GM12878 (cell line): ENCODE results near the gene TEN1. TPM values are rescaled to one million over a fixed set of nuclear protein-coding genes. Genes with fewer than 3 reads are reported as not detected.

Source experiments
- ATAC-seq: fragments of 200-7000 bp; cut with Tn5 transposase; 3 replicates; pipeline ENCODE4 v1.9.1; 2020; ENCODE audit warnings: mild to moderate bottlenecking, moderate library complexity
- BruUV-seq: library from RNA; stranded (reverse); fragments of 400-500 nt; replicated peaks from 2 replicates; lab custom pipeline; 2021; lab: Mats Ljungman, UMichigan
- CTCF ChIA-PET: fragments of 300-600 bp; sonication (Branson Sonifier 250); formaldehyde crosslinking; extraction: SDS; loops from one replicate; lab custom pipeline; 2021; ENCODE audit warnings: inconsistent platforms; lab: Yijun Ruan, JAX
- POLR2A ChIA-PET: fragments of 350-600 bp; formaldehyde crosslinking; extraction: SDS; loops from one replicate; lab custom pipeline; 2021; ENCODE audit warnings: inconsistent platforms; lab: Charles Lee
- RAD21 ChIA-PET: fragments of 300-600 bp; sonication (Branson Sonifier 250); formaldehyde crosslinking; loops from one replicate; lab custom pipeline; 2023; ENCODE audit warnings: antibody characterized with exemption; ENCODE audit not compliant: unreplicated experiment; lab: Charles Lee
- SMC1A ChIA-PET: fragments of 300-600 bp; sonication (Branson Sonifier 250); formaldehyde crosslinking; loops from one replicate; lab custom pipeline; 2023; ENCODE audit not compliant: unreplicated experiment, uncharacterized antibody; lab: Charles Lee
- DNase-seq: peaks from one replicate; pipeline ENCODE4 v3.0.0-alpha.2; 2011; ENCODE audit warnings: low read depth, low spot score
- FAIRE-seq: peaks from 3 replicates; lab custom pipeline; 2011; peaks lifted over from hg19 to GRCh38; lab: Jason Lieb, UNC
- H2AFZ ChIP-seq: 2 replicates; pipeline ENCODE4 v1.6.0; 2011; ENCODE audit warnings: low read depth, low read length, control low read depth; ENCODE audit not compliant: control insufficient read depth
- H3K27ac ChIP-seq: 2 replicates; pipeline ENCODE4 v1.5.1; 2011; ENCODE audit warnings: control low read depth; ENCODE audit not compliant: control insufficient read depth, insufficient read depth
- H3K27me3 ChIP-seq, 2 experiments: replicated peaks in 1 of 2; 2 replicates each; pipeline versions ENCODE4 v1.6.0 to v1.6.1; 2011; ENCODE audit warnings: low read length in 1 of 2; ENCODE audit not compliant: control insufficient read depth in 2 of 2, insufficient read depth in 2 of 2
- H3K36me3 ChIP-seq, 2 experiments: 2 replicates each; pipeline ENCODE4 v1.5.1; 2011; ENCODE audit warnings: low read length in 1 of 2; ENCODE audit not compliant: control insufficient read depth in 2 of 2, insufficient read depth in 2 of 2
- H3K4me1 ChIP-seq: 2 replicates; pipeline ENCODE4 v1.6.1; 2011; ENCODE audit warnings: mild to moderate bottlenecking, low read length, moderate library complexity, mixed read lengths; ENCODE audit not compliant: control insufficient read depth, insufficient read depth
- H3K4me2 ChIP-seq: 2 replicates; pipeline ENCODE4 v1.6.0; 2011; ENCODE audit warnings: control low read depth; ENCODE audit not compliant: control insufficient read depth, insufficient read depth
- H3K4me3 ChIP-seq: fragments of 200-600 bp; sonication (generic); 2 replicates; pipeline ENCODE4 v1.5.1; 2016
- H3K79me2 ChIP-seq: 2 replicates; pipeline ENCODE4 v1.6.0; 2011; ENCODE audit warnings: low read length; ENCODE audit not compliant: control insufficient read depth, insufficient read depth
- H3K9ac ChIP-seq: 2 replicates; pipeline ENCODE4 v1.8.0; 2011; ENCODE audit warnings: low read length, control low read depth, mixed read lengths; ENCODE audit not compliant: control insufficient read depth, insufficient read depth
- H3K9me3 ChIP-seq: replicated peaks from 3 replicates; pipeline ENCODE4 v1.5.1; 2011; ENCODE audit warnings: mild to moderate bottlenecking, low read length; ENCODE audit not compliant: control insufficient read depth, insufficient read depth
- H4K20me1 ChIP-seq: 2 replicates; pipeline ENCODE4 v1.6.0; 2011; ENCODE audit not compliant: control insufficient read depth, insufficient read depth
- BHLHE40 ChIP-seq, 2 experiments: fragments of 450-650 bp in 1 of 2; IDR thresholded peaks; 2 replicates each; pipeline ENCODE4 v1.6.1; 2011 to 2017; ENCODE audit warnings: low read depth in 2 of 2, borderline replicate concordance in 1 of 2, improper control_type of control experiment in 1 of 2, low read length in 1 of 2, mild to moderate bottlenecking in 1 of 2
- NFXL1 ChIP-seq: fragments of 450-650 bp; IDR thresholded peaks from 2 replicates; pipeline ENCODE4 v1.6.1; 2017; ENCODE audit warnings: antibody characterized with exemption, mild to moderate bottlenecking, borderline replicate concordance
- PKNOX1 ChIP-seq: fragments of 450-650 bp; IDR thresholded peaks from 2 replicates; pipeline ENCODE4 v1.6.1; 2016; ENCODE audit warnings: mild to moderate bottlenecking
- RAD21 ChIP-seq: IDR thresholded peaks from 2 replicates; pipeline ENCODE4 v1.6.1; 2011; ENCODE audit warnings: mild to moderate bottlenecking, low read depth, low read length, moderate library complexity; ENCODE audit not compliant: insufficient read depth
- YY1 ChIP-seq: IDR thresholded peaks from 2 replicates; pipeline ENCODE4 v1.6.1; 2011; ENCODE audit warnings: low read depth, mild to moderate bottlenecking, low read length
- ZNF207 ChIP-seq: fragments of 450-650 bp; IDR thresholded peaks from 2 replicates; pipeline ENCODE4 v1.6.1; 2014; ENCODE audit warnings: antibody characterized with exemption, mild to moderate bottlenecking, borderline replicate concordance
- ZNF217 ChIP-seq: fragments of 450-650 bp; IDR thresholded peaks from 2 replicates; pipeline ENCODE4 v1.6.1; 2017; ENCODE audit warnings: antibody characterized with exemption, mild to moderate bottlenecking
- ZNF384 ChIP-seq: IDR thresholded peaks from 2 replicates; pipeline ENCODE4 v1.6.1; 2012; ENCODE audit warnings: low read depth, mild to moderate bottlenecking, low read length, improper control_type of control experiment, borderline replicate concordance
- WGBS: methylation state at CpG from one replicate; pipeline ENCODE4 v1.1.6; 2016; ENCODE audit warnings: low lambda C conversion rate; ENCODE audit not compliant: insufficient replicate concordance, insufficient coverage; ENCODE audit errors: missing lambda C conversion rate; 5-methylcytosine and 5-hydroxymethylcytosine counted together
- in situ Hi-C: fragments of 300-500 bp; cut with MboI; formaldehyde crosslinking; loops from 9 replicates; pipeline ENCODE4 v1.14.3; 2018; ENCODE audit warnings: mixed read lengths
- intact Hi-C: fragments of 100-400 bp; cut with micrococcal nuclease; formaldehyde crosslinking; loops from one replicate; pipeline ENCODE4 v1.14.2; 2022; ENCODE audit not compliant: unreplicated experiment
- polyA plus RNA-seq, 11 experiments: library from polyadenylated mRNA; depleted of rRNA in 4 of 11; unstranded in 6 of 11; stranded (reverse) in 5 of 11; fragments of >200 nt; fragmentation: Nextera tagmentation in 4 of 11; fragmentation: Illumina TruSeq in 1 of 11; extraction: Ambion mirVana in 4 of 11; extraction: Trizol in 1 of 11; gene quantifications; 1 replicate in 1 of 11; 2 replicates in 10 of 11; pipeline versions ENCODE4 v1.2.1 to v1.2.3, GENCODE V29; 2011 to 2016; ENCODE audit warnings: inconsistent platforms in 2 of 11, missing spikeins in 2 of 11, low read depth in 1 of 11
- total RNA-seq, 4 experiments: library from RNA; depleted of rRNA in 3 of 4; stranded (reverse); fragments of >200 nt in 3 of 4; fragmentation: Illumina TruSeq in 1 of 4; extraction: Trizol in 1 of 4; gene quantifications; 2 replicates each; pipeline versions ENCODE4 v1.2.1 to v1.2.3, GENCODE V29; 2013 to 2021
- TF ChIP-seq, protein P1 (sequence below), 3 experiments: IDR thresholded peaks in 2 of 3; conservative IDR thresholded peaks in 1 of 3; 2 replicates each; pipeline ENCODE4 v1.5.1; 2011; ENCODE audit warnings: low read depth in 3 of 3, low read length in 3 of 3, mild to moderate bottlenecking in 3 of 3, control low read depth in 2 of 3, moderate library complexity in 2 of 3, inconsistent platforms in 1 of 3, mixed read lengths in 1 of 3; ENCODE audit not compliant: control insufficient read depth in 2 of 3, insufficient read depth in 1 of 3; ENCODE audit errors: extremely low read depth in 1 of 3
- TF ChIP-seq, protein P2 (sequence below): fragments of 150-350 bp; IDR thresholded peaks from 2 replicates; pipeline ENCODE4 v1.6.1; 2014; ENCODE audit warnings: mild to moderate bottlenecking, low read depth, low read length

Gene TEN1
- total and polyA plus RNA-seq, 10 of the 15 experiments (the other 5 are each of a cell fraction or from before 2014, with no cell fraction given): 1.1 to 33.1 (median 17.4) TPM

- no peak overlapping the region for H3K27ac ChIP-seq
- ChIA-PET CTCF (interaction anchor here (0.9 to 12.8 kb wide), 15 partner anchors 8 to 280 kb away, joined by 3 to 128 read pairs (median 5); partner anchors contain the start of genes ACOX1, MRPL38 and TEN1), SMC1A (interaction anchor here (0.8 to 10.8 kb wide), 5 partner anchors 9 to 178 kb away, joined by 3 to 61 read pairs (median 4); partner anchors contain the start of genes ACOX1, FBF1, MRPL38 and TEN1), POLR2A (interaction anchor here (0.5 to 1.1 kb wide), 4 partner anchors 9 to 127 kb away, joined by 3 to 6 read pairs (median 4); partner anchors contain the start of gene MRPL38), RAD21 (interaction anchor here (0.8 to 1.5 kb wide), 2 partner anchors 21 to 95 kb away, joined by 3 to 4 read pairs; partner anchors contain the start of genes ACOX1, MRPL38 and TEN1)
- ATAC-seq (peak; percentile 74), DNase-seq (no peak), FAIRE-seq (no peak)
- H2AFZ ChIP-seq: no peak overlapping the region
- intact Hi-C loops (no loop called here), in situ Hi-C loops (no loop called here)
- peaks cover 3% of the 10 kb centered on the region in 2 experiments; a peak in 2 of 4 replicates for H3K36me3 ChIP-seq
- 71% methylated on average over 28 of the region's 31 CpGs for WGBS
- H3K27me3 ChIP-seq: no peaks in the 10 kb centered on the region
- no peak overlapping the region for H3K4me2 ChIP-seq
- TF ChIP-seq RAD21: peak; percentile 54
- TF ChIP-seq, protein P1, sequence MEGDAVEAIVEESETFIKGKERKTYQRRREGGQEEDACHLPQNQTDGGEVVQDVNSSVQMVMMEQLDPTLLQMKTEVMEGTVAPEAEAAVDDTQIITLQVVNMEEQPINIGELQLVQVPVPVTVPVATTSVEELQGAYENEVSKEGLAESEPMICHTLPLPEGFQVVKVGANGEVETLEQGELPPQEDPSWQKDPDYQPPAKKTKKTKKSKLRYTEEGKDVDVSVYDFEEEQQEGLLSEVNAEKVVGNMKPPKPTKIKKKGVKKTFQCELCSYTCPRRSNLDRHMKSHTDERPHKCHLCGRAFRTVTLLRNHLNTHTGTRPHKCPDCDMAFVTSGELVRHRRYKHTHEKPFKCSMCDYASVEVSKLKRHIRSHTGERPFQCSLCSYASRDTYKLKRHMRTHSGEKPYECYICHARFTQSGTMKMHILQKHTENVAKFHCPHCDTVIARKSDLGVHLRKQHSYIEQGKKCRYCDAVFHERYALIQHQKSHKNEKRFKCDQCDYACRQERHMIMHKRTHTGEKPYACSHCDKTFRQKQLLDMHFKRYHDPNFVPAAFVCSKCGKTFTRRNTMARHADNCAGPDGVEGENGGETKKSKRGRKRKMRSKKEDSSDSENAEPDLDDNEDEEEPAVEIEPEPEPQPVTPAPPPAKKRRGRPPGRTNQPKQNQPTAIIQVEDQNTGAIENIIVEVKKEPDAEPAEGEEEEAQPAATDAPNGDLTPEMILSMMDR (IDR thresholded peaks at IDR 0.05 in 2 of 3, conservative IDR thresholded peaks at IDR 0.05 in 1 of 3; ENCODE audit: control insufficient read depth in 2 of 3, extremely low read depth in 1 of 3, insufficient read depth in 1 of 3, low read depth in 3 of 3, low read length in 3 of 3): peak; percentile 67 to 87 (median 72)
- TF ChIP-seq, protein P2, sequence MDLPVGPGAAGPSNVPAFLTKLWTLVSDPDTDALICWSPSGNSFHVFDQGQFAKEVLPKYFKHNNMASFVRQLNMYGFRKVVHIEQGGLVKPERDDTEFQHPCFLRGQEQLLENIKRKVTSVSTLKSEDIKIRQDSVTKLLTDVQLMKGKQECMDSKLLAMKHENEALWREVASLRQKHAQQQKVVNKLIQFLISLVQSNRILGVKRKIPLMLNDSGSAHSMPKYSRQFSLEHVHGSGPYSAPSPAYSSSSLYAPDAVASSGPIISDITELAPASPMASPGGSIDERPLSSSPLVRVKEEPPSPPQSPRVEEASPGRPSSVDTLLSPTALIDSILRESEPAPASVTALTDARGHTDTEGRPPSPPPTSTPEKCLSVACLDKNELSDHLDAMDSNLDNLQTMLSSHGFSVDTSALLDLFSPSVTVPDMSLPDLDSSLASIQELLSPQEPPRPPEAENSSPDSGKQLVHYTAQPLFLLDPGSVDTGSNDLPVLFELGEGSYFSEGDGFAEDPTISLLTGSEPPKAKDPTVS: peak; percentile 80
- TF ChIP-seq ZNF384: no peak
- TF ChIP-seq BHLHE40 (IDR thresholded peaks at IDR 0.05; ENCODE audit: borderline replicate concordance in 1 of 2, low read depth in 2 of 2, low read length in 1 of 2): 0 out of 4 replicates have a peak, but pooled peaks of 1 of the 2 experiments have one; percentile 13
- TF ChIP-seq ZNF217: no peak
- TF ChIP-seq PKNOX1: no peak
- TF ChIP-seq NFXL1: no peak
- 0 out of 2 replicates have a peak, but pooled peaks have one; percentile 33 for TF ChIP-seq YY1
- TF ChIP-seq ZNF207: no peak
- H4K20me1 ChIP-seq: no peaks in the 10 kb centered on the region
- BruUV-seq: no TSS peak
- no peak overlapping the region for H3K9ac ChIP-seq
- peaks cover 16% of the 10 kb centered on the region for H3K4me1 ChIP-seq
- no peak overlapping the region for H3K4me3 ChIP-seq
- no peaks in the 10 kb centered on the region for H3K9me3 ChIP-seq
- H3K79me2 ChIP-seq: no peaks in the 10 kb centered on the region
Measured at GRCh38 chr17:76000016-76000754, 21.1 kb downstream of the TEN1 start.
